DOHH2 (cell line): Measurements from ENCODE around the gene MED26.
A peak's percentile ranks its signal among the peaks of the same experiment; 100 is the strongest.

ENCODE experiments used
- H3F3A ChIP-seq: fragments of 200-600 bp; sonication (generic), shearing (Covaris generic); 2 replicates; pipeline ENCODE4 v1.6.0; 2016; ENCODE audit warnings: antibody characterized with exemption, mild to moderate bottlenecking; ENCODE audit not compliant: control insufficient read depth, insufficient read depth
- H3K27ac ChIP-seq: fragments of 200-600 bp; sonication (generic); 2 replicates; pipeline ENCODE4 v1.5.1; 2014; ENCODE audit warnings: low read depth, mild to moderate bottlenecking, low read length, moderate library complexity
- H3K27me3 ChIP-seq: fragments of 200-600 bp; sonication (generic); 2 replicates; pipeline ENCODE4 v1.6.1; 2014; ENCODE audit warnings: mild to moderate bottlenecking, low read length, mixed read lengths; ENCODE audit not compliant: control insufficient read depth
- H3K36me3 ChIP-seq: fragments of 200-600 bp; sonication (generic); 2 replicates; pipeline ENCODE4 v1.6.1; 2014; ENCODE audit warnings: mild to moderate bottlenecking, low read length, moderate library complexity, mixed read lengths; ENCODE audit not compliant: control insufficient read depth
- H3K4me1 ChIP-seq: fragments of 200-600 bp; sonication (generic); 2 replicates; pipeline ENCODE4 v1.6.1; 2014; ENCODE audit warnings: mild to moderate bottlenecking, low read length, mixed read lengths; ENCODE audit not compliant: control insufficient read depth
- H3K4me2 ChIP-seq: fragments of 200-600 bp; sonication (generic); 2 replicates; pipeline ENCODE4 v1.6.0; 2014; ENCODE audit warnings: mild to moderate bottlenecking, low read length, moderate library complexity
- H3K4me3 ChIP-seq: fragments of 200-600 bp; sonication (generic); 2 replicates; pipeline ENCODE4 v1.5.1; 2014; ENCODE audit warnings: mild to moderate bottlenecking, low read length, mixed read lengths
- H3K79me2 ChIP-seq: fragments of 200-600 bp; sonication (generic); 2 replicates; pipeline ENCODE4 v1.6.1; 2014; ENCODE audit warnings: mild to moderate bottlenecking, low read length, mixed read lengths; ENCODE audit not compliant: control insufficient read depth
- H3K9me2 ChIP-seq: fragments of 200-600 bp; sonication (generic); replicated peaks from 2 replicates; pipeline ENCODE4 v1.6.1; 2014; ENCODE audit warnings: mild to moderate bottlenecking, low read length, mixed read lengths; ENCODE audit not compliant: control insufficient read depth
- H3K9me3 ChIP-seq: fragments of 200-600 bp; sonication (generic); 2 replicates; pipeline ENCODE4 v1.6.1; 2014; ENCODE audit warnings: antibody characterized with exemption, low read length, mixed read lengths; ENCODE audit not compliant: control insufficient read depth, insufficient read depth
- H4K20me1 ChIP-seq: fragments of 200-600 bp; sonication (generic); 2 replicates; pipeline ENCODE4 v1.6.0; 2014; ENCODE audit warnings: low read depth, mild to moderate bottlenecking, antibody characterized with exemption, low read length, moderate library complexity; ENCODE audit not compliant: control insufficient read depth, insufficient read depth
- EZH2phosphoT487 ChIP-seq: fragments of 200-600 bp; sonication (generic); IDR thresholded peaks from 2 replicates; pipeline ENCODE4 v1.6.1; 2017; ENCODE audit warnings: borderline replicate concordance, mild to moderate bottlenecking, antibody characterized with exemption, low read length, moderate library complexity, mixed read lengths
- TF ChIP-seq, protein P1 (sequence below): fragments of 200-600 bp; sonication (generic); IDR thresholded peaks from one replicate; pipeline ENCODE4 v1.5.1; 2014; ENCODE audit warnings: antibody characterized with exemption, mild to moderate bottlenecking, low read depth, low read length; ENCODE audit not compliant: poor library complexity, severe bottlenecking

The MED26 gene

GRCh38 chr19:16589917-16590316 is 38.1 kb downstream of the MED26 start:
- peaks cover 42% of the 10 kb centered on the region for H3K36me3 ChIP-seq
- no peaks in the 10 kb centered on the region for H3K9me2 ChIP-seq
- peaks cover 44% of the 10 kb centered on the region for H3F3A ChIP-seq
- no peak for TF ChIP-seq EZH2phosphoT487
- TF ChIP-seq, protein P1, sequence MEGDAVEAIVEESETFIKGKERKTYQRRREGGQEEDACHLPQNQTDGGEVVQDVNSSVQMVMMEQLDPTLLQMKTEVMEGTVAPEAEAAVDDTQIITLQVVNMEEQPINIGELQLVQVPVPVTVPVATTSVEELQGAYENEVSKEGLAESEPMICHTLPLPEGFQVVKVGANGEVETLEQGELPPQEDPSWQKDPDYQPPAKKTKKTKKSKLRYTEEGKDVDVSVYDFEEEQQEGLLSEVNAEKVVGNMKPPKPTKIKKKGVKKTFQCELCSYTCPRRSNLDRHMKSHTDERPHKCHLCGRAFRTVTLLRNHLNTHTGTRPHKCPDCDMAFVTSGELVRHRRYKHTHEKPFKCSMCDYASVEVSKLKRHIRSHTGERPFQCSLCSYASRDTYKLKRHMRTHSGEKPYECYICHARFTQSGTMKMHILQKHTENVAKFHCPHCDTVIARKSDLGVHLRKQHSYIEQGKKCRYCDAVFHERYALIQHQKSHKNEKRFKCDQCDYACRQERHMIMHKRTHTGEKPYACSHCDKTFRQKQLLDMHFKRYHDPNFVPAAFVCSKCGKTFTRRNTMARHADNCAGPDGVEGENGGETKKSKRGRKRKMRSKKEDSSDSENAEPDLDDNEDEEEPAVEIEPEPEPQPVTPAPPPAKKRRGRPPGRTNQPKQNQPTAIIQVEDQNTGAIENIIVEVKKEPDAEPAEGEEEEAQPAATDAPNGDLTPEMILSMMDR: no peak
- peak overlapping the region; percentile 96 for H3K27ac ChIP-seq
- H3K4me2 ChIP-seq: peak overlapping the region; percentile 96
- H3K27me3 ChIP-seq: no peaks in the 10 kb centered on the region
- peaks cover 39% of the 10 kb centered on the region for H4K20me1 ChIP-seq
- H3K4me1 ChIP-seq: peaks cover 98% of the 10 kb centered on the region
- peaks cover 95% of the 10 kb centered on the region for H3K79me2 ChIP-seq
- H3K9me3 ChIP-seq: no peaks in the 10 kb centered on the region
- peak overlapping the region; percentile 78 for H3K4me3 ChIP-seq

DNA sequence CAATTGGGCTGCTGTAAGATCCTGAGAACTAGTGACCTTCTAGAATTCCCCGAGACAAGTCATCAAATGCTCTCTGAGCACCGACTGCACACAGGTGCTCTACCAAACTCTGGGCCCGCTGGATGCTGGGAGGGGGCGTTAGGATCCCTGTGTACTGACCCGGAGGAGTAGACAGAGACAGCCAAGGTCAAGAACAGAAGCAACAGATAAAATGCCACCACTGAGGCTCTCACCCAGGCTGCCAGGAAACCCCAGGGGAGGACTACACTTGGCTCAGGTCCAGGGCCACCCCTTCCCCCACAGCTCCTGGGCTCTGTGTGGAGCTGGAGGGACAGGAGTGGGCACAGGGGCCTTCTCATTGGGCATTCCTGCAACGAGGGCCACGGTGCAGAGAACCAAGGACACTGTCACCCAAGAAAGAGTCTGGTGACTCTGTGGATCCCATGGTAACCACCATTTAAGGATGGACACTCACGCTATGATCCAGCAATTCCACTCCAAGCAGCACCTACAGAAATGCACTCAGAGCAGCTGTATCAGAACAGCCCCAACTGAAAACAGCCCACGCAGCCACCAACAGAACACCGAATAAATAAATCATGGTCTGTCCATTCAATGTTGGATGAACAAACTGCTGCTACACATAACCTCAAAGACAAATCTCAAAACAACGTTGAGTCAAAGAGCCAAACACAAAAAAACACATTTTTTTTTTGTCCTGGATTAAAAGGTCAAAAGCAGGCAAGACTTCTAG is 39.0 kb downstream of the MED26 start:
- H3F3A ChIP-seq: peaks cover 50% of the 10 kb centered on the region
- H3K27me3 ChIP-seq: no peaks in the 10 kb centered on the region
- H3K4me1 ChIP-seq: peaks cover 97% of the 10 kb centered on the region
- H3K4me3 ChIP-seq: peak overlapping the region; percentile 78
- peaks cover 95% of the 10 kb centered on the region for H3K79me2 ChIP-seq
- H3K36me3 ChIP-seq: peaks cover 45% of the 10 kb centered on the region
- H3K9me3 ChIP-seq: no peaks in the 10 kb centered on the region
- TF ChIP-seq EZH2phosphoT487: no peak
- TF ChIP-seq, protein P1: no peak
- peaks cover 31% of the 10 kb centered on the region for H4K20me1 ChIP-seq
- peak overlapping the region; percentile 96 for H3K4me2 ChIP-seq
- peak overlapping the region; percentile 96 for H3K27ac ChIP-seq
- no peaks in the 10 kb centered on the region for H3K9me2 ChIP-seq

- H3K4me2 ChIP-seq: peak overlapping the region; percentile 96
- H3K4me3 ChIP-seq: peak overlapping the region; percentile 78
- H3F3A ChIP-seq: peaks cover 50% of the 10 kb centered on the region
- H3K27me3 ChIP-seq: no peaks in the 10 kb centered on the region
- peak overlapping the region; percentile 96 for H3K27ac ChIP-seq
- peaks cover 41% of the 10 kb centered on the region for H3K36me3 ChIP-seq
- no peaks in the 10 kb centered on the region for H3K9me2 ChIP-seq
- H3K79me2 ChIP-seq: peaks cover 95% of the 10 kb centered on the region
- peaks cover 23% of the 10 kb centered on the region for H4K20me1 ChIP-seq
- TF ChIP-seq EZH2phosphoT487: no peak
- TF ChIP-seq, protein P1: peak; percentile 25
- peaks cover 97% of the 10 kb centered on the region for H3K4me1 ChIP-seq
- no peaks in the 10 kb centered on the region for H3K9me3 ChIP-seq
Observed at GRCh38 chr19:16587833-16588823, 39.9 kb downstream of the MED26 start.
